Measurements from ENCODE around the gene CDHR5.

Gene CDHR5

DNA sequence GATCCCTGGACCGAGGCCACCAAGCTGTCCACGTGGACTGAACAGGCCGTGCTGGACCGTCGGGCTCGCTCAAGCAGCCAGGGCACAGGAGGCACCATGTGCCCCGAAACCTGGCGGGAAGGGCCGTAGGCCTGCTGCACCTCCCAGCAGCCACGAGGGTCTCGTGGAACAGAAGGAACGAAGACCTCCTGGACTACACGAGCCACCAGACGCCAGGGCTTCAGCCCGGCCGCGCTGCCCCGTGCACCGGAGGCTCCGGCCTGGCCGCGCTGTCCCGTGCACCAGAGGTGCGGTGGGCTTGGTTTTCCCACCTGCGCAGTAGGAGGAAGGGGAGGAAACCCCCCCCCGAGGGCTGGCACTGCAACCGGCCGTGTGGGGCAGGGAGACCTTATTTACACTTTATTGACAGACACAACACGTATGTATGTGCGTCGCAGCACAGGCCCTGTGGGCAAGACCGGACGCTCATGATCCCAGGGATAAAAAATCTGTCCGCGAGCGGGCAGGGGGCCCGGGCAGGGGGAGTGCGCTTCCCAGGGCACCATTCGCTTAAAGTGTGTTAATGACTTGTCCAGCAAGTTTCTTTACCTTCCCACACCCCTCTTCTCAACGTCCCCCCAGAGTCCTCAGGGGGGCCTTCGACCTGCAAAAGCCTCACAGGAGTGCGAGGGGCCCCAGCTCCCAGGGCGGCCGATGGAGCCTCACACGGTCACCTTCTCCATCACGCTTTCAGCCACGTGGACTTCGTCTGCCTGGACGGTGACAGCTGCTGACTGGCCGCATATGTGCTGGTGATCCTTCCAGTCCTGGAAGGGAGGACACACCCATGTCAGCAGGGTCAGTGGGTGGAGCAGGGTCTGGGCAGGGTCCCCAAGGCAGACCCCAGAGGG, 19.3 kb upstream of the CDHR5 start:
- DNase-seq: no peak

DNA sequence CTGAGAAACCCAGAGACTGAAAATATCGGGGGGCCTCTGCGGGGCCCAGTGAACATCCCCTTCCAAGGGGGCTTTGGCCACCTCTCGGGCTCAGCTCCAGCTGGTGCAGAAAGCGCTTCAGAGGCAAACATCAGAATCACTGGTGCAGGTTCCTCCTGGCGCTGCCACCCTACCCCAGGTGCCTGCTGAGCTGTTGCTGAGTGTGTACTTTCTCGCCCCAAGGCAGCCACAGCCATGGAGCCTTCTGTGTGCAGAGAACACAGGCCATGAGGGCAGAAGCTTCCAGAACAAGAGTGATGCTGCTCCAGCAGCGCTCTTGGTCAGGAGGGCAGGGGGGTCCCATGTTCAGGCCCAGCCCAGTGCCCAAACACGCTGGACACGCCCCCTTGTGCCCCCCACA, 18.6 kb upstream of the CDHR5 start:
- DNase-seq: no peak

GRCh38 chr11:641806-642370, 17.1 kb upstream of the CDHR5 start:
- no peak for DNase-seq

DNA sequence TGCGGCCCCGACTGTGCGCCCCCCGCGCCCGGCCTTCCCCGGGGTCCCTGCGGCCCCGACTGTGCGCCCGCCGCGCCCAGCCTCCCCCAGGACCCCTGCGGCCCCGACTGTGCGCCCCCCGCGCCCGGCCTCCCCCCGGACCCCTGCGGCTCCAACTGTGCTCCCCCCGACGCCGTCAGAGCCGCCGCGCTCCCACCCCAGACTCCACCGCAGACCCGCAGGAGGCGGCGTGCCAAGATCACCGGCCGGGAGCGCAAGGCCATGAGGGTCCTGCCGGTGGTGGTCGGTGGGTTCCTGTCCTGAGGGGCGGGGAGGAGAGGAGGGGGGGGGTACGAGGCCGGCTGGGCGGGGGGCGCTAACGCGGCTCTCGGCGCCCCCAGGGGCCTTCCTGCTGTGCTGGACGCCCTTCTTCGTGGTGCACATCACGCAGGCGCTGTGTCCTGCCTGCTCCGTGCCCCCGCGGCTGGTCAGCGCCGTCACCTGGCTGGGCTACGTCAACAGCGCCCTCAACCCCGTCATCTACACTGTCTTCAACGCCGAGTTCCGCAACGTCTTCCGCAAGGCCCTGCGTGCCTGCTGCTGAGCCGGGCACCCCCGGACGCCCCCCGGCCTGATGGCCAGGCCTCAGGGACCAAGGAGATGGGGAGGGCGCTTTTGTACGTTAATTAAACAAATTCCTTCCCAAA, 15.4 kb upstream of the CDHR5 start:
- no peak for DNase-seq

DNA sequence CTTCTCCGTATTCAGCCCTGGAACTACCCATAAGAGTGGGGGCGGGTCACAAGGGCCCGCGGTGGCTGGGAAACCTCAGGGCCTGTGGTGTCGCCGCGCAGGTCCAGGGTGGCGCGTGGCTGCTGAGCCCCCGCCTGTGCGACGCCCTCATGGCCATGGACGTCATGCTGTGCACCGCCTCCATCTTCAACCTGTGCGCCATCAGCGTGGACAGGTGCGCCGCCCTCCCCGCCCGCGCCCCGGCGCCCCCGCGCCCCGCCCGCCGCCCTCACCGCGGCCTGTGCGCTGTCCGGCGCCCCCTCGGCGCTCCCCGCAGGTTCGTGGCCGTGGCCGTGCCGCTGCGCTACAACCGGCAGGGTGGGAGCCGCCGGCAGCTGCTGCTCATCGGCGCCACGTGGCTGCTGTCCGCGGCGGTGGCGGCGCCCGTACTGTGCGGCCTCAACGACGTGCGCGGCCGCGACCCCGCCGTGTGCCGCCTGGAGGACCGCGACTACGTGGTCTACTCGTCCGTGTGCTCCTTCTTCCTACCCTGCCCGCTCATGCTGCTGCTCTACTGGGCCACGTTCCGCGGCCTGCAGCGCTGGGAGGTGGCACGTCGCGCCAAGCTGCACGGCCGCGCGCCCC, 14.7 kb upstream of the CDHR5 start:
- no peak for DNase-seq

DNA sequence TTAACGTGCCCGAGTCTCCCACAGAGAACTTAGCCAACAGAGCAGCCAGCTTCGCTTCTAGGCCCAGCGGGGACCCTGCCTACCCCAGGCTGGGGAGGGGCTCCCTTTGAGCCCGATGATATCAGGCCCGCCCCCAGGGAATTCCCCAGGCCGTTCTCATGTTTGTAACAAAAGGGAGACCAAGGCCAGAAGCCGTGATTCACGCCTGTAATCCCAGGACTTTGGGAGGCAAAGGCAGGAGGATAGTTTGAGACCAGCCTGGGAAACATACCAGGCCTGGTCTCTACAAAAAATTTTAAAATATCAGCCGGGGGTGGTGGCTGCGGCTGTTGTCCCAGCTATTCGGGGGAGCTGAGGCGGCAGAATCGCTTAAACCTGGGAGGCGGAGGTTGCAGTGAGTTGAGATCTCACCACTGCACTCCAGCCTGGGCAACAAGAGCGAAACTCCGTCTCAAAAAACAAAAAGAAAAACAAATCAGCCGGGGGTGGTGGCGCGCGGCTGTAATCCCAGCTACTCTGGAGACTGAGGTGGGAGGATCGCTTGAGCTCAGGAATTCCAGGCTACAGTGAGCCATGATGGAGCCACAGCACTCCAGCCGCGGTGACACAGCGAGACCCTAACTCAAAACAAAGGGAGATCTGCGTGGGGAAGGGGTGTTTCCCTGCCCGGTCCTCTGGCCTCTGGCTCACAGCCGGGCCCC, 14.0 kb upstream of the CDHR5 start:
- no peak for DNase-seq

- no peak for DNase-seq
These were observed 13.1 kb upstream of the CDHR5 start for GRCh38 chr11:637593-638521.

DNA sequence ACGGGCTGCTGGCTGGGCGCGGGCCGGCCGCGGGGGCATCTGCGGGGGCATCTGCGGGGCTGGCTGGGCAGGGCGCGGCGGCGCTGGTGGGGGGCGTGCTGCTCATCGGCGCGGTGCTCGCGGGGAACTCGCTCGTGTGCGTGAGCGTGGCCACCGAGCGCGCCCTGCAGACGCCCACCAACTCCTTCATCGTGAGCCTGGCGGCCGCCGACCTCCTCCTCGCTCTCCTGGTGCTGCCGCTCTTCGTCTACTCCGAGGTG, 12.5 kb upstream of the CDHR5 start:
- no peak for DNase-seq

DNA sequence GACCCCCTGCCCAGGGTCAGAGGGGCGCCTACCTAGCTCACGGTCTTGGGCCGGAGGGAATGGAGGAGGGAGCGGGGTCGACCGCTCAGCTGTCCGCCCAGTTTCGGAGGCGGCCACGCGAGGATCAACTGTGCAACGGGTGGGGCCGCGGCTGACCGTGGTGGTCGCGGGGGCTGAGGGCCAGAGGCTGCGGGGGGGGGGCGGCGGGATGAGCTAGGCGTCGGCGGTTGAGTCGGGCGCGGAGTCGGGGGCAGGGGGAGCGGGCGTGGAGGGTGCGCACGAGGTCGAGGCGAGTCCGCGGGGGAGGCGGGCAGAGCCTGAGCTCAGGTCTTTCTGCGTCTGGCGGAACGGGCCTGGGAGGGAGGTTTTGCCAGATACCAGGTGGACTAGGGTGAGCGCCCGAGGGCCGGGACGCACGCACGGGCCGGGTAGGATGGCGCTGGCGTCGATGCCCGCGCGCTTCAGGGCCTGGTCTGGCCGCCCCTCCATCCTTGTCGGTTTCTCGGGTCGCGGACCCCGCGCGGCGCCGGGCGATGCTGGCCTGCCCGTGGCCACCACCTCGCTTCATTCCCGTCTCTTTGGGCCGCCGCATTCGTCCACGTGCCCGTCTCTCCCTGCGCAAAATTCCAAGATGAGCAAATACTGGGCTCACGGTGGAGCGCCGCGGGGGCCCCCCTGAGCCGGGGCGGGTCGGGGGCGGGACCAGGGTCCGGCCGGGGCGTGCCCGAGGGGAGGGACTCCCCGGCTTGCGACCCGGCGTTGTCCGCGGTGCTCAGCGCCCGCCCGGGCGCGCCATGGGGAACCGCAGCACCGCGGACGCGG, 12.0 kb upstream of the CDHR5 start, which contains the start of gene DRD4:
Gene DRD4 (plus strand): TSS at position 759 of the 822 bp plus-strand sequence. CDS start 36 bp downstream, at position 795.
- no peak for DNase-seq

DNA sequence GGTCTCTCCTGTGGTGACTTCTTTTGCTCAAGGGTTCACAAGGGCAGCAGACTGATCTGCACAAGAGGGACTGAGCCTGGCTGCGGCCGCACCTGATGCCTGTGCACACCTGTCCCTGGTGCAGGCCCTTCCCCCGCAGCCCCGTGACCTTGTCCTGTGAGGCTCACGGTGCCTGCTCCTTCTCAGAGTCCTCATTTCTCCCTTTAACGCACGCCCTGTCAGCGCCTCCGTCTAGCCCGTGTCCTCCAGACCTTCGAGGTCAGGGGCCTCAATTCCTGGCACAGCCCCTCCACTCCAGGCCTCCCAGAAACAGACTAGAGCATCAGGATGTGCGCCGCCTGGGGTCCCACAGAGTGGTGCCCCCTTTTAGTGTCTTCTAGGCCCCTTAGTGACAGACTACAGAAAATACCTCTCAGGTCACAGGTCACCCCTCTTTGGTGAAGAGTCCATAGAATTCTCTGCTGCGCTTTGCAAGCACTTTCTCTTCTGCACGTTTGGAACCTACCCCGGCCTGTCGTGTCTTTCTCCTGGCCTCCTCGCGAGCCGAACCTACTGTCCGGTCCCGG, 11.3 kb upstream of the CDHR5 start:
- DNase-seq: no peak

DNA sequence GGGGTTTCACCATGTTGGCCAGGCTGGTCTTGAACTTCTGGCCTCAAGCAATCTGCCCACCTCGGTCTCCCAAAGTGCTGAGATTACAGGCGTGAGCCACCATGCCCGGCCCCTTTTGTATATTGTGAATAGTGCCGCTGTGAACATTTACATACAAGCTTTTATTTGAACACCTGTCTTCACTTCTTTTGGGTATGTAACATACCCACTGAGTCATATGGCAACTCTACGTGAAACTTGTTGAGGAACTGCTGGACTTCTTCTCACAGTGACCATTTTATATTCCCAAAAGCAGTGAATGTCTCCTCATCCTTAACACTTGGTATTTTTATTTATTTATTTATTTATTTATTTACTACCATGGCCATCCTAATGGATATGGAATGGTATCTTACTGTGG, 6.1 kb upstream of the CDHR5 start:
- no peak for DNase-seq

DNA sequence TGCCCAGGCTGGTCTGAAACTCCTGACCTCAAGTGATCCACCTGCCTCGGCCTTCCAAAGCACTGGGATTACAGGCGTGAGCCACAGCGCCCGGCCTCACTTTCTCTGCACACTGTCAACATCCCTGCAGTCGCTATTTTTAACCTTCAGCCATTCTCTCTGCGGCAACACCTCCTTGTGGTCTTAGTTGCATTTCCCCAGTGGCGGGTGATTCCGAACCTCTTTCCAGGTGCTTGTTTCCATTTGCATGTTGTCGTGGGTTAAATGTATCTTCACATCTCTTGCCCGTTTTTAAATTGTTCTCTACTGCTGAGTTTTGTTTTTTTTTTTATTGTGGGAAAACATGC, 4.5 kb upstream of the CDHR5 start:
- DNase-seq: peak; percentile 29

DNA sequence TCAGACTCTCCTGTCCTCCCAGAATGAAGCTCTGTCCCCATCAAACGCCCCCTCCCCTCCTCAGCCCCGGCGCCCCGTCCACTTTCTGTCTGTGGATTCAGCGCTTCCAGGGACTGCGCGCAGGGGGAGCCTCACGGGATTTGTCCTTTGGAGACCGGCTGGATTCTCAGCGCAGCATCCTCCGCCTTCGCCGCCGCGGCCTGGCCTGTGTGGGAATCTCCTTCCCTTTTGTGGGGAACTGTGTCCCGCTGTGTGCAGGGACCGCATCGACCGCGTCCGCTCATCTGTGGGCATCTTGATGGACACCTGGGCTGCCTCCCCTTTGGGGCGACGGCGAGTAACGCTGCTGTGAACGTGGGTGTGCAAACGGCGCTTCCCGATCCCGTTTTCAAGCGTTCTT, 3.3 kb upstream of the CDHR5 start:
- DNase-seq: no peak

DNA sequence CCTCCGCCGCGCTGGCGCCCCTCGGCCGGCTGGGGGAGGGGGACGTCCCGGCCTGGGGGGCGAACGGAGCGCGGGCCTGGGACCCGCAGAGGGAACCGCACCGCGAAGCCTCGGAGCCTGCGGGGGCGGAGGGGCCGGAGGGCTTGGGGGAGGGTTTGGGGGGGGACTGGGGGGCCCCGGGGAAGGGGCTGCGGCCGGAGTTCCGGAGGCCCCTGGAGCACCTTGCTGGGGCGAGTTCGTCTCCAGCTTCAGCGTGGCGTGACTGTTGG, 2.5 kb upstream of the CDHR5 start:
- DNase-seq: no peak

- DNase-seq: no peak
These were observed 1.9 kb upstream of the CDHR5 start, which contains the start of gene SCT for GRCh38 chr11:626475-627307. Gene SCT (minus strand): TSS chr11:627181. CDS start chr11:627143, 38 bp downstream.

DNA sequence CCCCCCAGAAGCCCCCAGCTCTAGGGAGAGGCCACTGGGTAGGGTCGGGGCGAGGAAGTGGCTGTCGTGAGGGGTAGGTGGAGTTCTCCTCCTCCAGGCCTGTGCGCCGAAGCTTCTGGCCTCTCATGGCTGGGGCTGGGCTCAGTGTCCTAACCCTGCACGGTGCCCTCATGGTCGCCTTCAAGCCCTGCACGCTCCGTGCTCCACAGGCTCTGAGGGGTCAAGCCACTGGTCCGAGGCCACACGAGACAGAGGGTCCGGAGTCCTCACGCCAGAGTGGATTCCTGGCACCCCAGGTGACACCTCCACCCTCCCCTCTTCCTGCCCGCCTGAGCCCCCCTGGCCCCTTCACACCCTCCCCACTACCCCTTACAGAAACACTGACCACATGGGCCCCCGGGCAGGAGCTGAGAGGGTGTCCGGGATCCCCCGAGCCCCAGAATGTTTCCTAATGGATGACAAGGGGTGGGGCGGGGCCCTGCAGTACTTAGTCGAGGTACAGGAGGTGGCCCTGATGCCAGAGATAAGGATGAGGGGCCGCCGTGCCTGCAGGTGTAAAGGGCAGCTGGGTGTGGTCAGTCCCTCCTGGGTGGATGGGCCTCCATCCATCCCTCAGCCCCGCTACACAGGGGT, 997 bp upstream of the CDHR5 start:
- DNase-seq: no peak

DNA sequence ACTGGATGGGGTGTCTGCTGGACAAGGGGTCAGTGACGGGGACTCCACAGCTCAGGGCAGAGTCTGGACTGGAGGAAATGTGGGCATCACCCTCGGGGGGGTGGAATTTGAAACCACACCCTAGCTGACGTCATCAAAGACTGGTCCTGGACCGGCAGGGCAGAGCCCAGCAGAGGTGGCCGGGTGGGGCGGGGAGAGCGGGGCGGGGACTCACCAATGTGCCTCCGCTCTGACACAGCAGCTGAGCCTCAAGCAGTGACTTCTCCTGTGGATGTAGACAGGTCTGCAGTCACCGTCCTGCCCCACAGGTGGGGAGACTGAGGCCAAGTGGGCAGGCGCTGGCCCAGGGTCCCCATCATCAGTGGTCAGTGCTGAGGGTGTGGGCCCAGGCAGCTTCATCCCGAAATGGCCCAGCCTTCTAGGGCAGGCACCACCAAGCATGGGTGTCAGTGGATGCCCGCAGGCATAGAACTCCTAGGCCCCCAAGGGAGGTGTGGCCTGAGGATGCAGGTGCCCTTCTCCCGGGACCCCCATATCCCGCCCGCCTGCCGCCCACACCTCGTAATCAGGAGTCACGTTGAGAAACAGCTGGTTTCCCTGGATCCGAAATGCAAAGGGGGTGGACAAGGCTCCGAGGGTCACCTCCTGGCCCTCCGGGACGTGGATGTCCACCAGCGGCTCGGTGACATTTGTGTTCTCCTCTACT, 603 bp downstream of the CDHR5 start:
- DNase-seq: no peak

DNA sequence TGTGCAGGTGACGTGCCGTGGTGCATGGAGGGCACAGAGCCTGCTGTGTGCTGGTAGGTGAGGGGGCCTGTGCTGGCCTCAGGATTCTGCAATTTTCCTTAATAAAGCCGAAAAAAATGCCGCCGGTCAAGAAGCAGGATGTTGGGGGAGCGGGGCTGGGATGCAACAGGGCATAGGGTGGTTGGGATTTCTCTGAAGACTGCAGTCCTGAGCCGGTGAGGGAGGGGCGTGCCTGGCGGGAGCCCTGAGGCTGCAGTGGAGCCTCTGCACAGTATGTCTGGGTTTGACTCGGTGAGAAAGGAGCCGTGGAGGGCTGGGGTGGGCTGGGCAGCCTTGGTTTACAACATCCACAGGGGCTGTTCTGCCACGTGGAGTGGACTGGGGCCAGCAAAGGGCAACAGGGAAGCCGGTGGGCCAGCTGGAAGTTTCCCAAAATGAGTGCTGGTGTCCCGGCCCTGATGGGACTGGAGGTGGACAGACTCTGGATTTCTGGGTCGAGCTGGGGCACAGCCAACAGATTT, 1.3 kb downstream of the CDHR5 start:
- no peak for DNase-seq

- DNase-seq: no peak
These were observed 2.9 kb downstream of the CDHR5 start for GRCh38 chr11:621838-622237.
